ENCODE measurements around the gene NOM1.
"Not testable (repeated sequence)": the region's sequence is repeated elsewhere in the genome, so short reads cannot be mapped to it uniquely, and the experiment has no call there.

Gene NOM1, protein sequence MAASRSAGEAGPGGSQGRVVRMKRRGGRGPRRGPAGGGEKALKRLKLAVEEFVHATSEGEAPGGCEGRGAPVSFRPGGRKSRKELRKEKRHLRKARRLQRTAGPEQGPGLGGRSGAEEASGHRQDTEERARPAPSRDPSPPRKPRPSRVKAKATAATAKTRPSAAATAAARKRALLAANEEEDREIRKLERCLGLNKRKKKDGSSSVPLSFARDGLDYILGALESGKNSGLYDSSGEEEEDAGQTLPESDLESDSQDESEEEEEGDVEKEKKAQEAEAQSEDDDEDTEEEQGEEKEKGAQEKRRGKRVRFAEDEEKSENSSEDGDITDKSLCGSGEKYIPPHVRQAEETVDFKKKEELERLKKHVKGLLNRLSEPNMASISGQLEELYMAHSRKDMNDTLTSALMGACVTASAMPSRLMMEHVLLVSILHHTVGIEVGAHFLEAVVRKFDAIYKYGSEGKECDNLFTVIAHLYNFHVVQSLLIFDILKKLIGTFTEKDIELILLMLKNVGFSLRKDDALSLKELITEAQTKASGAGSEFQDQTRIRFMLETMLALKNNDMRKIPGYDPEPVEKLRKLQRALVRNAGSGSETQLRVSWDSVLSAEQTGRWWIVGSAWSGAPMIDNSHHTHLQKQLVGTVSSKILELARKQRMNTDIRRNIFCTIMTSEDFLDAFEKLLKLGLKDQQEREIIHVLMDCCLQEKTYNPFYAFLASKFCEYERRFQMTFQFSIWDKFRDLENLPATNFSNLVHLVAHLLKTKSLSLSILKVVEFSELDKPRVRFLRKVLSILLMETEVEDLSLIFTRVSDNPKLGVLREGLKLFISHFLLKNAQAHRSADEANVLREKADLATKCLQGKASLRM

DNA sequence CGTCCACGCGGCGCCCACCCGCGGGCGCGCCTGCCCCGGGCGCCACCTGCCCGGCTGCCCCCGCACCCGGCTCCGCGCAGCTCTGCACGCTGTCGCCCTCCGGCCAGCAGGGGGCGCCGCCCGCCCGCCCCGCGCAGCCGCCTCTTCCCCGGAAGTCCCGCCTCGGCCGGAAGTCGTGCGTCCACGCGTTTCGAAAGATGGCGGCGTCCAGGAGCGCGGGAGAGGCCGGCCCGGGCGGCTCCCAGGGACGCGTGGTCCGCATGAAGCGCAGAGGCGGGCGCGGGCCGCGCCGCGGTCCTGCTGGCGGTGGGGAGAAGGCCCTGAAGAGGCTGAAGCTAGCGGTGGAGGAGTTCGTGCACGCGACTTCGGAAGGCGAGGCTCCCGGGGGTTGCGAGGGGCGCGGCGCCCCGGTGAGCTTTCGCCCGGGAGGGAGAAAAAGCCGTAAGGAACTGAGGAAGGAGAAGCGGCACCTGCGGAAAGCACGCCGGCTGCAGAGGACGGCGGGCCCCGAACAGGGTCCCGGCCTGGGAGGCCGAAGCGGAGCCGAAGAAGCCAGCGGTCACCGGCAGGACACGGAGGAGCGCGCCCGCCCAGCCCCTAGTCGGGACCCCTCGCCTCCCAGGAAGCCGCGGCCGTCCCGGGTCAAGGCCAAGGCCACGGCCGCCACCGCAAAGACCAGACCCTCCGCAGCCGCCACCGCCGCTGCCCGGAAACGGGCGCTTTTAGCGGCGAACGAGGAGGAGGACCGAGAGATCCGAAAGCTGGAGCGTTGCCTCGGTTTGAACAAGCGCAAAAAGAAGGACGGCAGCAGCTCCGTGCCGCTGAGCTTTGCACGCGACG lies at the start of gene NOM1:
Gene NOM1, plus strand, starts transcription at position 172 of the 840 bp plus-strand sequence. Its CDS starts 26 bp downstream, at position 198.
- DNase-seq: peak; percentile 82

DNA sequence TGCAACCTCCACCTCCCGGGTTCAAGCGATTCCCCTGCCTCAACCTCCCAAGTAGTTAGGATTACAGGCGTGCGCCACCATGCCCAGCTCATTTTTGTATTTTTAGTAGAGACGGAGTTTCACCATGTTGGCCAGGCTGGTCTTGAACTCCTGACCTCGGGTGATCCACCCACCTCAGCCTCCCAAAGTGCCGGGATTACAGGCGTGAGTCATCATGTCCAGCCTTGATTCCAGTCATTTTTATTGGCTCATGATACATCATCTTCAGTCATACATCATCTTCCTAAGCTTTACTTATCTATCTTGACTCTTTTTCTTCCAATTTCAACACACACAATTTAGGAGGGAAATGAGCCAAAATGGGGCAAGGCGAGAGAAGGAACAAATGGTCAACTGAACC lies 49.4 kb upstream of the NOM1 start:
- DNase-seq: peak; percentile 11

DNA sequence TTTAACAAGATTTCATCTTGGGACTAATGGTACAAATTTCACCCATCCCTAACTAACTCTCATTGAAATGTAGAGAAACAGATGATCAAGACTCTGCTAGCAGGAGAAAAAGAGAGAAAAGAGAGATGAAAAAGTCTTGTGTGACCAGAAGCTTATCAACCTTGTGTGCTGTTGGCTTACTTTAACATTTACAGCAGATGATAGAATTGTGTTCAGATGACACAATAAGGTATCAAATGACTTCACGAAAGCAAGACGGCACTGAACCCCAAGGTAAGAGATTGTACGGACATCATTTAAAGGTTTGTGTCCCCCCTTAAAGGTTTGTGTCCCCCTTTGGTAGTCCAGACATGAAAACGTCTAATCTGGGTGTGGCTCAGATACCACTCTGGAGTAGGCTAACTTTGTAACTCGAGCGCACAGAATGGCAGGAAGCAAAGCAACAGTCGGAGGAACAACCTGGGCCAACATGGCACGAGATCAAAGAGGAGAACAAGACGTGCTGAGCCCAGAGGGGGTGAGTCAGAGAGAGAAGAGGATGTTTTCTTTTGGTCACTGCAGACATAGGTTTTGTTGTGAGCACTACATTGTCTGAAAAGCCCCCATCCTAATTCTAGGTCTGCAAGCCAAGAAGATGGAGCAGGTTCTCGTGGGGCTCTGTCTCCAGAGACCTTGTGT lies 46.1 kb upstream of the NOM1 start:
- no peak for DNase-seq

DNA sequence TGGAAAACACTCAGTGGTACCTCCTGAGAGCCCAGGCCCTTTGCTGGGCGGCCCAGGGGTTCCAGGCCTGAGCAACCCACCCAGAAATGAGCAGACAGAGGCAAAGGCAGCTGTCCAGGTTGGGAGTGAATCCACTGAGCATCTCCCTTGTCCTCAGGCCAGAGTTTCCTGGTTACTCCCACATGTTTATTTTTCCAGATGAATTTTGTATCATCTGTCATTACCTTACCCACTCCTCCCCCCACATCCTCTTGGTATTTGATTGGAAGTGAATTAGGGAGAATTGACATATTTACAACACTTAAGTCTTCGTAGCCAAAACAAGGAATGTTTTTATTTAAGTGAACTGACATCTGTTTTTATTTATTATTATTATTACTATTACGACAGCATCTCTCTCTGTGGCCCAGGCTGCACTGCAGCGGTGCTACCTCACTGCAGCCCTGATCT lies 43.3 kb upstream of the NOM1 start:
- DNase-seq: no peak

DNA sequence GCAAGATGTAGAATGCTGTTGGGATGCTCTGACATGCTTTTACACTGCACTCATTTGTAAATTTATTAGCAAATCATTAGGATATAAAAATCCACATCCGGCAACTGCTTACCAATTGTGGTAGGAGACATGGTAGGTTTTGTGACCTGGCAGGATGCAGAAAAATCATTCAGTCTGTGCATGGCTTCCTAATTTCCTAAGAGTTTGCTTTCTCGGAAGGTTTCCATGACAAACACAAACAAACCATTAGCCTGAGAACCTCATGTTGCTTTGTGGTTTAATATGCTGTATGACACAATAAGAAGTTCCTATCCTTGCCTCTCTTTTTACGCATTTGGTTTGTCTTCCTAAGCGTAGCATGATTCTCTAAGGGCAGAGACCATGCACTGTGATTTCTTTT lies 41.9 kb upstream of the NOM1 start:
- peak; percentile 72 for DNase-seq

DNA sequence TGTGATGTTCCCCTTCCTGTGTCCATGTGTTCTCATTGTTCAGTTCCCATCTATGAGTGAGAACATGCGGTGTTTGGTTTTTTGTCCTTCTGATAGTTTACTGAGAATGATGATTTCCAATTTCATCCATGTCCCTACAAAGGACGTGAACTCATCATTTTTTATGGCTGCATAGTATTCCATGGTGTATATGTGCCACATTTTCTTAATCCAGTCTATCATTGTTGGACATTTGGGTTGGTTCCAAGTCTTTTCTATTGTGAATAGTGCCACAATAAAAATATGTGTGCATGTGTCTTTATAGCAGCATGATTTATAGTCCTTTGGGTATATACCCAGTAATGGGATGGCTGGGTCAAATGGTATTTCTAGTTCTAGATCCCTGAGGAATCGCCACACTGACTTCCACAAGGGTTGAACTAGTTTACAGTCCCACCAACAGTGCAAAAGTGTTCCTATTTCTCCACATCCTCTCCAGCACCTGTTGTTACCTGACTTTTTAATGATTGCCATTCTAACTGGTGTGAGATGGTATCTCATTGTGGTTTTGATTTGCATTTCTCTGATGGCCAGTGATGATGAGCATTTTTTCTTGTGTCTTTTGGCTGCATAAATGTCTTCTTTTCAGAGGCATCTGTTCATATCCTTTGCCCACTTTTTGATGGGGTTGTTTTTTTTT lies 39.8 kb upstream of the NOM1 start:
- DNase-seq: not testable (repeated sequence)

DNA sequence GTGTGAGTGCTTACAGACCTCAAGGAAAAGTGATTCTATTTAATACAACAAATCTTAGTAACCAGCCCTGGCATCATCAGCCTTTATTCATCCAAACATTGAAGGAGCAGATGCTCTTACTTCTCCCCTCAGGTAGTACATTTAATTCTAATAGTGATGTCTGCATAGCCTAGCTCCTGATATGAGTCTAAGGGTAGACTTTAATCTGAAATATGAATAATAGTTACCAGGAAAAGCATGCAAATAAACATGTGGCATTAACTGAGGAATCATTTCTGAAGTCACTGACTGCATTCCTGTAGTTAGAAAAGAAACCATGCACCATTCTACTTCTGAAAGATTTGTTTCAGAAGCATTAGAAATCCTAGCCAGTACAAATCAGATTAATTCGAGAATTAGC lies 30.9 kb upstream of the NOM1 start:
- no peak for DNase-seq

DNA sequence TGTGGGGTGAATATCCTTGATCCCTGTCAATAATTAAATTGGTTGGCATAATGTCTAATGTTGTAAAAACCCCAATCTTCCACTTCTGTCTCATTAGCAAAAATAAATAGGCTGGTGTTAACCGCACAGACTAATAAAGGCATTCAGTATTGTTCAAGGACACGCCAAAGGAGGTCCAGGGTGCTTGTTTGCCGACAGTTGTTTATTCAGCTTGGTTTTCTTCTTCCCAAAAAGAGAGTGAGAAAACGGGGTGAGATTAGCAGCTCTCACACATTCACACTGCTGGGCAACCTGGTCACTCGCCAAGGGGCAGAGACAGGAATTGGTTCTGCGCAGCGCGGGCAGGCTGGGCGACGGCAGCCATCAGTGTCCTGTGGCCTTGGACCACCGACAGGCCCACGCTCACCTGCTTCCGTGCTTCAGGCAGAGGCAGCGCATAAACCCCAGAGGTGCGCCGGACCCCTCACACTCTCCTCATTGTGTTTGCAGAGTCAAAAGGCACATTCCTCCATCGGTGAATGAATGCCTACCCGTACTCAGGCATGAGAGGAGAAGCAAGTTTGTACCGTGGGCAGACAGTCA lies 30.3 kb upstream of the NOM1 start:
- DNase-seq: no peak

DNA sequence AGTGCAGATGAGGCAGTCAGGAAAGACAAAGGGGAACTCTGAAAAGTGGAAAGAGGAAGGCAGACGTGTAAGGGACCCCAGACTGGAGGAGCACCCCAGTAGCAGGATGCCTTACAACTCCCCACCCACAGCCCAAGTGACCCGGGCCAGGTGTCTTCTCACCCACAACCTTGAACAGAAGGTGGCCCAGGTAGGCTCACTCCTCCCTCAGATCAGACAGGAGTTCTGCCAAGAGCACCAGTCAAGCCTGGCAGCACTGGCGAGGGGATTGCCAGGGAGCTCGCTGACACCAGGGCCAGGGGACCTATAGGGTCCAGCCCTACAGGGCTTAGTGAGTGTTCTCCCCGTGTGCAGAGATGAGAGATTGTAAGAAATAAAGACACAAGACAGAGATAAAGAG lies 29.4 kb upstream of the NOM1 start:
- no peak for DNase-seq

DNA sequence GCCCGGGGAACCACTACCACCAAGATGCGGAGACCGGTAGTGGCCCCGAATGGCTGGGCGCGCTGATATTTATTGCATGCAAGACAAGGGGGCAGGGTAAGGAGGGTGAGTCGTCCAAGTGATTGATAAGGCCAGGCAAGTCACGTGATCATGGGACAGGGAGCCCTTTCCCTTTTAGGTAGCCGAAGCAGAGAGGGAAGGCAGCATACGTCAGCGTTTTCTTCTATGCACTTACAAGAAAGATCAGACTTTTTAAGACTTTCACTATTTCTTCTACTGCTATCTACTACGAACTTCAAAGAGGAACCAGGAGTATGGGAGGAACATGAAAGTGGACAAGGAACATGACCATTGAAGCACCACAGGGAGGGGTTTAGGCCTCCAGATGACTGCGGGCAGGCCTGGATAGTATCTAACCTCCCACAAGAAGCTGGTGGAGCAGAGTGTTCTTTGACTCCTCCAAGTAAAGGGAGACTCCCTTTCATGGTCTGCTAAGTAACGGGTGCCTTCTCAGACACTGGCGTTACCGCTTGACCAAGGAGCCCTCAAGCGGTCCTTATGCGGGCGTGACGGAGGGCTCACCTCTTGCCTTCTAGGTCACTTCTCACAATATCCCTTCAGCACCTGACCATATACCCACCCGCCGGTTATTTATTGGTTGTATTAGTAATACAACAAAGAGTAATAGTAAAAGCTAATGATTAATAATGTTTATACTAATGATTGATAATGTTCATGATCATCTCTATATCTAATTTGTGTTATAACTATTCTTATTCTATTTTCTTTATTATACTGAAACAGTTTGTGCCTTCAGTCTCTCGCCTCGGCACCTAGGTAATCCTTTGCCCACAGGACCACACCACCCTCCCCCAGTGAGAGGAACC lies 28.8 kb upstream of the NOM1 start:
- not testable (repeated sequence) for DNase-seq

DNA sequence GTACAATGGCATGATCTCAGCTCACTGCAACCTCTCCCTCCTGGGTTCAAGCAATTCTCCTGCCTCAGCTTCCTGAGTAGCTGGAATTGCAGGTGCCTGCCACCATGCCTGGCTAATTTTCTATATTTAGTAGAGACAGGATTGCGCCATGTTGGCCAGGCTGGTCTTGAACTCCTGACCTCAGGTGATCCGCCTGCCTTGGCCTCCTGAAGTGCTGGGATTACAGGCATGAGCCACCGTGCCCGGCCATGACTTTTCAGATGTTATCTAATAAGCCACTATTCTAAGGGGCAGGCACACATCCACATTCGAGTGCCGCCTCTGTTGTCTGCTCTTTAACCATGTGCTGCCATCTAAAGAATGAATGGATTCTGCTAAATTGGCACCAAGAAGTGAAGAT lies 27.2 kb upstream of the NOM1 start:
- not testable (repeated sequence) for DNase-seq

DNA sequence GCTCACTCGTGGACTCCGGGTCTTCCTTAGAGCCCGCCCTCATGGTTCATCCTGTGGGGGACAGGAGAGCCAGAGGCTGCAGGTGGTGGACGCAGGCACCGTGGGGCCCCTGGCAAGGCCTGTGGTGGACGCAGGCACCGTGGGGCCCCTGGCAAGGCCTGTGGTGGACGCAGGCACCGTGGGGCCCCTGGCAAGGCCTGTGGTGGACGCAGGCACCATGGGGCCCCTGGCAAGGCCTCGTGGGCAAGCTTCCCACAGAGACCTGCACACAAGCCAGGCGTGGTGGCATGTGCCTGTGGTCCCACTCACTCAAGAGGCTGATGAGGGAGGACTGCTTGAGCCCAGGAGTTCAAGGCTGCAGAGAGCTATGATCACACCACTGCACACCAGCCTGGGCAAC lies 23.7 kb upstream of the NOM1 start:
- DNase-seq: not testable (repeated sequence)

DNA sequence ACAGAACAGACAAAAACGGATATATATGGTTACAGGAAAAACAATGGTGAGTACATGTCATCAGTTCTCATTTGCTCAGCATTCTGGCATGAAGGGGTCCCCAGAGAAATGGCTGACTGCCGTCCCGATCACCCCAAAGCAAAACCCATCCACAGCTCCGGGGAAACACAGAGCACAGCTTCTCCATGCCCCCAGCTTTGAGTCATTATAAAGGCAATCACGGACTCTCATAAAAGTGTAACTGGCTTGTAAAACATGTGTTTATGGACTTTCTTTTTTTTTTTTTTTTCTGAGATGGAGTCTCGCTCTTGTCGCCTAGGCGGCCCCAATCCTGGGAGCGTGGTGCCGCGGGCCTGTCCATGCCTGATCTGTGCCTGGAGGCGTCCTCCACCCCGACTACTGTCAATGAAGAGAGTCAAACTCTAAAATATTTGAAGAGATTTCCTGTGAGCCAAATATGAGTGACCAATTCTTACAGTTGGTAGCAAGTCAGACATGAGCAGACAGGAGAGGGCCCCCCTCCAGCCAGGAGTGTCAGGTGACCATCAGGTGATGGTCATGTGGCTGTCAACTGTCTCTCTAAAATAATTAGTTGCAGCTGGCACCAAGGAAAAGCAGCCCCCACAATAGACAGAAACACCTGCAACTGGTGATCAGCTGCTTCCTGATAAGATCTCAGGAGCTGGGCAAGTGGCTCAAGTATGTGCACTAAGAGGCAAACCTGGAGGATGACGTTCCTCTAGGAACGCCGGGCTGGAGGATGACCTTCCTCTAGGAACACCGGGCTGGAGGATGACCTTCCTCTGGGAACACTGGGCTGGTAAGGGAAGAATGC lies 21.7 kb upstream of the NOM1 start:
- no peak for DNase-seq

DNA sequence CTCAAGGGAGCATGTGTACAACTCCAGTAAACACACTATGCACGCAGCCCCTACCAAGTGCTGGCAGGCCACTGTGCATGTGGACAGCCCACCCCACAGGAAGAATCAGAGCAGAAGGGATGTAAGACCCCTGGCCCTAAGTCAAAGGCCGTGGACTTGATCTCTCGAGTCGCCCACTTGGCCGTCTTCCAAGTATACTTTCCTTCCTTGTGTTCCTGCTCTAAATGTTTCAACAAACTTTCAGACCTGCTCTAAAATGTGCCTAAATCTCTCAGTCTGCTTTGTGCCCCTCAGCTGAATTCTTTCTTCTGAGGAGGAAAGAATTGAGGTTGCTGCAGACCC lies 21.1 kb upstream of the NOM1 start:
- DNase-seq: no peak

DNA sequence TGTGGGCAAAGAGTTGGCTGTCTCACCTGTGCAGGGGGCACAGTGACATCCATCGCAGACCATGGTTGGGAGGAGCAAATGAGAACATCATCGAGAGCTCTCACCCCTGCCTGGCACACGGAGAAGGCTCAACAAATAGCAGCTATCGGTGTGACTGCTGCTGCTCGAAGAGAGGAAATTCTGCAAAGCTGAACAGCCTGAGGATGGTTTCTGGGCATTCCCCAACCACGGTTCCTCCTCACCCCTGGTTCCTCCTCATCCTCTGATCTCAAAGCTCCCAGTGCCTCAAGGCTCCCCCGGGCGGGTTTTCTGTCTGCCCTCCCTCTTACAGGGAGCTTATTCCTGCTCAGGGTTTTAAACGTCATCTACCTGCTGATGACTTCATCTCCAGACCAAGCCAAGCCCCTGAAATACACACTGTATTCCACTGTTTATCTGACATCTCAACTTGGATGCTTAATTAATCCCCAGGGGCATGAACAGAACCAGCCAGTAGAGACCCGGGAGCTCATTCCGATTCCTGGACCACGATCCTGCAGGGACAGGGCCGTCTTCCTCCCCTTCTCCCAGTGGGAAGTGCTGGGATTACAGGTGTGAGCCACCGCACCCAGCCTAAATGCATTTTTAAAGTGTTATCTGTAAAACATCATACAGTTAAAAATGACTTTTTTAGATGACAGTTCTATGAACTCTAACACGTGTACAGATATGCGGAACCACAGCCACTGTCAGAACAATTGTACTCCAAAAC lies 19.5 kb upstream of the NOM1 start:
- DNase-seq: no peak

DNA sequence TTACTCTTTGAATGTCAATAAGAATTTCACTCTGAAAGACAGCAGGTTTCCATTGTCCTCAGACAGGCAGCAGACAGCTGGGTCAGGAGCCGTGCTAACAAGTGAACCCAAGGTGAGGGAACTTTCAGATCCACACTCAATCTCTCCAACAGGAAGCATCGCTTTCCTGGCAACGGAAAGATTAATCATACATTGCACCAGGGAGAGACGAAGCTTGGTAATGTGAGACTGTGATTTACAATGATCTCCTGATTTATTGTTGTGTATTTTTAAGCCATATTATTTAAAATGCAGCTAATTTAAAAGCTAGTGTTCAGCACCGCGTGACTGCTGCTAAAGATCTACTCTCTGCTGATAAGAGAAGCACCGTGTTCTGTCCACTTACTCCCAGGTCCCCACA lies 17.5 kb upstream of the NOM1 start:
- peak; percentile 19 for DNase-seq

DNA sequence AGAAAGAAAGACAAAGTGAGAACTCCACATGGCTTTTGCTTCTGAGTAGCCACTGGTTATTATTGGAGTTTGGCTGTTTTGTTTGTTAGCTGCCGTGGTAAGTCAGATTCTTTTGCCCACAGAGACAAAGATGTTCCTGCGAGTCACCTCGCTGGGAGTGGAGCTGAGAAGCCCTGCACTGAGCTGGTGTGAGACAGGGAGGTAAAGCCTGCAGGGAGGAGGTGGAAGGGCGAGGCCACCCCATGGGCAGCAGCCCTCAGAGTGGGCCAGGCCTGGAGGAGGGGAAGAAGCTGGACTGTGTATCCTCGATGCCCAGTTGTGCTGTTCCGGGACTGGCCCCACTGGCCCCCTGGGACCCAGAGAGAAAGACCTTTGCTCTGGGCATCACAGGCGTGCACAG lies 14.3 kb upstream of the NOM1 start:
- no peak for DNase-seq

DNA sequence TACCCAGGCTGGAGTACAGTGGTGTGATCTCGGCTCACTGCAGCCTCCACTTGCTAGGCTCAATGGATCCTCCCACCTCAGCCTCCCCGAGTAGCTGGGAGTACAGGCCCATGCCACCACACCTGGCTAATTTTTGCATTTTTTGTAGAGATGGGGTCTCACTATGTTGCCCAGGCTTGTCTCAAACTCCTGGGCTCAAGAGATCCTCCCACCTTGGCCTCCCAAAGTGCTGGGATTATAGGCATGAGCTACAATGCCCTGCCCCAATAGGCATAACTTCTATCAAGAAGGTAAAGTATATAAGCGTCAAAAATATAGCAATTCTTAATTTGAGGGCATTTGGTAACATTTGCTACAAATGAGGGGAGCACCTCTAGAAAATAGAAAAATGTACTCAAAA lies 12.7 kb upstream of the NOM1 start:
- not testable (repeated sequence) for DNase-seq

All from EL (cell line).